ENCODE data around the gene RND3.

DNA sequence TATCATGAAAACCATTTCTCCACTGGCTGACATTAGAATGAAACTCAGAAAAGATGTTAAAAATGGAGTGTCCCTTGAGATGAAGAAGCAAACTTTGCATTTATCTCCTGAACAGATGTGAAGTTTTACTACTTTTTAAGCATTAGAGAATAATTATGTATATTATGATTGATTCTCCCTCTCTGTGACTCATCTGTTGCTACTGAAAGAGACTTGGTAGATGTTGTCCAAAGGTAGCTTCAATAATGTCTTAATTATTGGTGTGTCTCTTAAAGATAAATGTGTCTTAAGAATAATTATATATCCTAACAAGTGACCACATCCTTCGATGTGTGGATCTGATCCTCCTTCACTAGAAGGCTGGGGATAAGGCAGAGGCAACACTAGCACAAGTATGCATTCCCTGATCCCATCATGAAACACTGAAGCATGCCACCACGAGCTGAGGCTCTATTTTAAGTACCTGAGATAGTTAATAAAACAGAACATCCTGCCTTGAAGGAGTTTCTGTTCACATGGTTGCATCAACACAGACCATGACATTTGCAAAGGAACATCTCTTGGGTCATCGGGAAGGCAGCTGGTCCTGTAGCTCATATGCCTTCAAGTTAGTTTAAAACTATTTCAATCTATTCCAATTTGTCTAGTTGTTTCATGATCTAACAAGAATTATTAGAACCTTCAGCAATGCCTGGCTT is 15.5 kb downstream of the RND3 start:
- TF ChIP-seq CTCF (IDR thresholded peaks at IDR 0.05) (no peak), EZH2 (IDR thresholded peaks at IDR 0.05; ENCODE audit: borderline replicate concordance, insufficient read depth, low read depth, low read length, poor library complexity, severe bottlenecking) (no peak)
